Neural progenitor cell (in vitro differentiated cells): Measurements from ENCODE around the gene CCDC78.

Experiments used
- EZH2phosphoT487 ChIP-seq: fragments of 200-600 bp; sonication (generic); IDR thresholded peaks from 2 replicates; pipeline ENCODE4 v1.6.1; 2017; ENCODE audit warnings: antibody characterized with exemption
- TF ChIP-seq, protein P1 (sequence below): fragments of 200-600 bp; sonication (generic); IDR thresholded peaks from 2 replicates; pipeline ENCODE4 v1.5.1; 2017; ENCODE audit warnings: antibody characterized with exemption, mild to moderate bottlenecking

DNA sequence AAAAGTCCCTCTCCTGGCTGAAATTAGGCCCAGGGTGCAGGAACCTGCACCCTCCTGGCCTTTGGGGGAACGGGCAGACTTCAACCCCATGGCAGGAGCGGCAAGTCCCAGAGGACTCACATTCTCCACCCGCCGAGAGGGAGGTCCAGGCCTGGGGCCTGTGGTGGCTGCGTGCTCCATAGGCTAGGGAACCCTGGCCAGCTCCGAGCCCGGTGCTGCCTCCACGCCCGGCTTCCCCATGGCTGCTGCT is 130 bp downstream of the CCDC78 start:
- TF ChIP-seq, protein P1, sequence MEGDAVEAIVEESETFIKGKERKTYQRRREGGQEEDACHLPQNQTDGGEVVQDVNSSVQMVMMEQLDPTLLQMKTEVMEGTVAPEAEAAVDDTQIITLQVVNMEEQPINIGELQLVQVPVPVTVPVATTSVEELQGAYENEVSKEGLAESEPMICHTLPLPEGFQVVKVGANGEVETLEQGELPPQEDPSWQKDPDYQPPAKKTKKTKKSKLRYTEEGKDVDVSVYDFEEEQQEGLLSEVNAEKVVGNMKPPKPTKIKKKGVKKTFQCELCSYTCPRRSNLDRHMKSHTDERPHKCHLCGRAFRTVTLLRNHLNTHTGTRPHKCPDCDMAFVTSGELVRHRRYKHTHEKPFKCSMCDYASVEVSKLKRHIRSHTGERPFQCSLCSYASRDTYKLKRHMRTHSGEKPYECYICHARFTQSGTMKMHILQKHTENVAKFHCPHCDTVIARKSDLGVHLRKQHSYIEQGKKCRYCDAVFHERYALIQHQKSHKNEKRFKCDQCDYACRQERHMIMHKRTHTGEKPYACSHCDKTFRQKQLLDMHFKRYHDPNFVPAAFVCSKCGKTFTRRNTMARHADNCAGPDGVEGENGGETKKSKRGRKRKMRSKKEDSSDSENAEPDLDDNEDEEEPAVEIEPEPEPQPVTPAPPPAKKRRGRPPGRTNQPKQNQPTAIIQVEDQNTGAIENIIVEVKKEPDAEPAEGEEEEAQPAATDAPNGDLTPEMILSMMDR, result no peak
- no peak for TF ChIP-seq EZH2phosphoT487
